T-helper 1 cell treated with Interleukin-12 subunit alpha and Interleukin-12 subunit beta and Interleukin-4 antibody, amounts not matched to agents 30 μg/mL and 1 μg/mL, for 36 hours (primary cell): ENCODE measurements around the gene FAM163B.

Experiments
- H3K27ac Mint-ChIP-seq: one replicate; pipeline ENCODE4 v1.8.0; 2021; ENCODE audit warnings: mild to moderate bottlenecking, mixed read lengths
- H3K27me3 Mint-ChIP-seq: one replicate; pipeline ENCODE4 v1.8.0; 2021; ENCODE audit warnings: low read depth, mixed read lengths
- H3K36me3 Mint-ChIP-seq: one replicate; pipeline ENCODE4 v1.8.0; 2021; ENCODE audit warnings: low read depth, mixed read lengths
- H3K4me1 Mint-ChIP-seq: one replicate; pipeline ENCODE4 v1.8.0; 2021; ENCODE audit warnings: low read depth, mixed read lengths
- H3K4me3 Mint-ChIP-seq: one replicate; pipeline ENCODE4 v1.8.0; 2021; ENCODE audit warnings: mild to moderate bottlenecking, moderate library complexity, mixed read lengths
- H3K9me3 Mint-ChIP-seq: one replicate; pipeline ENCODE4 v1.8.0; 2021; ENCODE audit warnings: mixed read lengths

Gene FAM163B

DNA sequence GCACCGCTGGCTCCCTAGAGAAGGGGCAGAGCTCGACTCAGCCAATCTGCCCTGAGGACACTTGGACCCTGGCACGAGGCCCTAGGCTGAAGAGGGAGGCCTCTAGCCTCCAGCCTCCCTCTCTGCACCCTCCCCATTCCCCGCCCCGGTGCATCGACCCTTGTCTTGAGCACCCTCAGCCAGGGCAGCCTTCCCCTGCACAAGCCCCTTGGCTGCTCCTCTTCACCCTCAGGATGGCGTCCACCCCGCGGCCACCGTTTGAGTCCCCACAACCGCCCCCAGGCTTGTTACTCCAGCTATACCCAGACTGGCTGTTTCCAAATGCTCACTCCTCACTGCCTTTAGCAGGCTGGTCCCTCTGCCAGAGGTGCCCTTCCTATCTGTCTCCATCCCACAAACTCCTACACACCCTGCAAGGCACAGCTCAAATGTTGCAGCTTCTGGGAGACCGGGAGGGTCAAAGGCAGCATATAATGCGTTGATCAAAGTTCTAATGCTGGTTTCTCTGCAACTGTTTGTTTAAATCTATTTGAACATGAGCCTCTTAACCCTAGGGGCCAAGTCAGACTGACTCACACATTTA, 6.5 kb upstream of the FAM163B start:
- Mint-ChIP-seq H3K9me3 (no peaks in the 10 kb centered on the region), H3K4me3 (no peak overlapping the region), H3K4me1 (peaks cover 18% of the 10 kb centered on the region), H3K27ac (no peak overlapping the region), H3K36me3 (no peaks in the 10 kb centered on the region), H3K27me3 (peaks cover 27% of the 10 kb centered on the region)

GRCh38 chr9:133615186-133615585, 6.0 kb upstream of the FAM163B start:
- Mint-ChIP-seq H3K4me1 (peaks cover 16% of the 10 kb centered on the region), H3K4me3 (no peak overlapping the region), H3K36me3 (no peaks in the 10 kb centered on the region), H3K27me3 (peaks cover 32% of the 10 kb centered on the region), H3K27ac (no peak overlapping the region), H3K9me3 (no peaks in the 10 kb centered on the region)

DNA sequence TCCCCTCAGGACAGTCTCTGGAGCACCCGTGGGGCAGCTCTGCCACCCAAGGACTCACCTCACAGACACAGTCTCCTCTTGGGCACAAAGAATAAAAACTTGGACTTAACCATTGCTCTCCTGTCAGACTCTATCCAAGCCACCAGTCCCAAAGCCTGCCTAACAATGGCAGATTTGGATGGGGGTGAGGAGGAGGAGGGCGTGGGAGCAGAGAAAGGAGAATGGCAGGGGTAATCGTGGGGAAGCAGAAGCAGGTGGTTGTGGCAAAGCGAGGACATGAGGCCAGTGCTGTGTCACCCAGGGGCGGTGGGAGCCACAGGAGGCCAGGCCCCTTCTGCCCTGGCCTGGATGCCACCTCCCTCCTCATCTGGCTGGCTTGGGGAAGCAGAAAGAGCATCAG, 5.5 kb upstream of the FAM163B start:
- peaks cover 36% of the 10 kb centered on the region for H3K27me3 Mint-ChIP-seq
- no peaks in the 10 kb centered on the region for H3K9me3 Mint-ChIP-seq
- no peak overlapping the region for H3K27ac Mint-ChIP-seq
- H3K36me3 Mint-ChIP-seq = no peaks in the 10 kb centered on the region
- no peak overlapping the region for H3K4me3 Mint-ChIP-seq
- H3K4me1 Mint-ChIP-seq = peaks cover 11% of the 10 kb centered on the region

GRCh38 chr9:133614056-133614455, 4.9 kb upstream of the FAM163B start:
- Mint-ChIP-seq H3K27ac (no peak overlapping the region), H3K4me1 (peaks cover 7% of the 10 kb centered on the region), H3K4me3 (no peak overlapping the region), H3K9me3 (no peaks in the 10 kb centered on the region), H3K27me3 (peaks cover 39% of the 10 kb centered on the region), H3K36me3 (no peaks in the 10 kb centered on the region)

GRCh38 chr9:133613432-133613831, 4.2 kb upstream of the FAM163B start:
- Mint-ChIP-seq H3K27me3 (peaks cover 35% of the 10 kb centered on the region), H3K4me3 (no peak overlapping the region), H3K4me1 (peaks cover 1% of the 10 kb centered on the region), H3K9me3 (no peaks in the 10 kb centered on the region), H3K27ac (no peak overlapping the region), H3K36me3 (no peaks in the 10 kb centered on the region)

DNA sequence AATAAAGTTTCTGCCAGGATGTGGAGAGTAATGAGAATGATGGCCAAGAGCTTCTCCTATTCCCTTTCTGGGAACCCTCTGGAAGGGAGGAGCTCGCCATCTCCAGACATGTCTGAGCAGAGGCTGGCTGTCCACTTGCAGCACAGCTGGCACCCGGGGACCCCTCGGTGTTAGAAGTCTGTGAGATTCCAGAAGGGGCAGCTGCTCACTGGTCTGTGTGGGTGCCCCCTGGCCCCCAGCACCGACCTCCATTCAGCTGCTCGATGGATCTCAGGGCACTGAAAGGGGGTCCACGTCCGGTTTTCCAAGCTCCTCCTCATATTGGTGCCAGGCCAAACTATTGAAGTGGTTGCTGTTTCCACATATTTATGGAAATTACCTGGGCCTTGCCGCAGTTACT, 3.6 kb upstream of the FAM163B start:
- H3K36me3 Mint-ChIP-seq = no peaks in the 10 kb centered on the region
- no peaks in the 10 kb centered on the region for H3K4me1 Mint-ChIP-seq
- H3K27ac Mint-ChIP-seq = no peak overlapping the region
- H3K27me3 Mint-ChIP-seq = peaks cover 35% of the 10 kb centered on the region
- H3K9me3 Mint-ChIP-seq = no peaks in the 10 kb centered on the region
- H3K4me3 Mint-ChIP-seq = no peak overlapping the region

DNA sequence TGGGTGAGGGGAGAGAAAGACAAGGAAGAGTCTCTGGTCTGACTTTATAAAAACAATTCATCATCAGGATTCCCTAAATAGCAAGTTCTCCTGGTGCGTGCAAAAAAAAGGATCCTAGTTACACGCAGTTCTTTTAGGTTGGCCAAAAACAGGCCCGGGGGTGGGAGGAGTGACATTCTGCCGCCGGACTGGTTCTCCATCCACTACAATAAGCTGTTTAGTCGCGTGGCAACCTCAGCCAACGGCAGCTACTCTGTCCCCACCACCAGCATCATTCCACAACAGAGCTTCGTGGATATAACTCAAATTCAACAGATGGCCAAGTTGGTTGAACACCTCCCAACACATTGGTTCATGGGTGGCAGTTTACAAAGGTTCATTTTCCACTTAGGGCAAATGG, 2.9 kb upstream of the FAM163B start:
- Mint-ChIP-seq H3K4me1 (no peaks in the 10 kb centered on the region), H3K36me3 (no peaks in the 10 kb centered on the region), H3K9me3 (no peaks in the 10 kb centered on the region), H3K27ac (no peak overlapping the region), H3K4me3 (no peak overlapping the region), H3K27me3 (peaks cover 34% of the 10 kb centered on the region)

DNA sequence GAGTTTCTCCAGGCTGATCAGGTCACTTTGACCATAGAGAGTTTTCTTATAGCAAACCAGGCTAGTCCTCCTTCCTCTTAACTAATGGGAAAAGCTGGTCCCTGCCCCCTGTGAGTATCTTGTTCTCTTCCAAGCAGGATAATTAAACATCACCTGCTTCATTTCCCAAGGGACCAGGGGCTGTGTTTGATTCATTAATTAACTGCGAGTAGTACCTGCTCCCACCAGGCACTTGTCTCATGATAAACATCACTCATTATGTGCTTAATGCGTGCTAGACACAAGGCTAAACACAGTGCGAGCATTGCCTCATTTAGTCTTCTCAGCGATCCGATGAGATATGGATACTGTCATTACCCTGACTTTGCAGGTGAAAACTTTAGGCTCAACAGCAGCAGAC, 1.7 kb upstream of the FAM163B start:
- Mint-ChIP-seq H3K27me3 (peaks cover 34% of the 10 kb centered on the region), H3K36me3 (no peaks in the 10 kb centered on the region), H3K9me3 (no peaks in the 10 kb centered on the region), H3K4me1 (no peaks in the 10 kb centered on the region), H3K27ac (no peak overlapping the region), H3K4me3 (no peak overlapping the region)

GRCh38 chr9:133608889-133609288, 300 bp downstream of the FAM163B start:
- H3K27me3 Mint-ChIP-seq = peaks cover 31% of the 10 kb centered on the region
- no peaks in the 10 kb centered on the region for H3K9me3 Mint-ChIP-seq
- H3K4me1 Mint-ChIP-seq = no peaks in the 10 kb centered on the region
- no peak overlapping the region for H3K27ac Mint-ChIP-seq
- no peaks in the 10 kb centered on the region for H3K36me3 Mint-ChIP-seq
- no peak overlapping the region for H3K4me3 Mint-ChIP-seq

DNA sequence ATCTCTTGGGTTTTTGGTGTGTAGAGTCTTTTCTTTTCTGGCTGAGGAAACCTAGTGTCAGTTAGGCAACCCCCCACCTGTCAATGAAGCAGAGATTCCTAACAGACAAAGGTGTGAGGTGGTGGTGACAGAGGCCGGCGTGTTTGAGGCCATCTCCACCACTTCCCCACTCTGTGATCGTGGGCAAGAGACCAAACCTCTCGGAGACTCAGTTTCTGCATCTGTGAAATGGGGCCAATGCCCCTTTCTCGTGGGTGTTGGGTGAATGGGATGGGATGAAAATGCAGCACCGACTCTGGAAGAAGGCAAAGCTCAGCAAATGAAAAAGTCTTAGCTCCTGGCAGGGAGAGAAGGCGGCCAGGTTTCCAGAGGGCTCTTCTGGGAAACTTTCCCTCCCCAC, 807 bp downstream of the FAM163B start:
- Mint-ChIP-seq H3K4me1 (no peaks in the 10 kb centered on the region), H3K27me3 (peaks cover 31% of the 10 kb centered on the region), H3K27ac (no peak overlapping the region), H3K9me3 (no peaks in the 10 kb centered on the region), H3K36me3 (no peaks in the 10 kb centered on the region), H3K4me3 (no peak overlapping the region)

- Mint-ChIP-seq H3K4me1 (no peaks in the 10 kb centered on the region), H3K36me3 (no peaks in the 10 kb centered on the region), H3K27ac (no peak overlapping the region), H3K4me3 (no peak overlapping the region), H3K27me3 (peaks cover 31% of the 10 kb centered on the region), H3K9me3 (no peaks in the 10 kb centered on the region)
Measured at GRCh38 chr9:133607976-133608375, 1.2 kb downstream of the FAM163B start.

DNA sequence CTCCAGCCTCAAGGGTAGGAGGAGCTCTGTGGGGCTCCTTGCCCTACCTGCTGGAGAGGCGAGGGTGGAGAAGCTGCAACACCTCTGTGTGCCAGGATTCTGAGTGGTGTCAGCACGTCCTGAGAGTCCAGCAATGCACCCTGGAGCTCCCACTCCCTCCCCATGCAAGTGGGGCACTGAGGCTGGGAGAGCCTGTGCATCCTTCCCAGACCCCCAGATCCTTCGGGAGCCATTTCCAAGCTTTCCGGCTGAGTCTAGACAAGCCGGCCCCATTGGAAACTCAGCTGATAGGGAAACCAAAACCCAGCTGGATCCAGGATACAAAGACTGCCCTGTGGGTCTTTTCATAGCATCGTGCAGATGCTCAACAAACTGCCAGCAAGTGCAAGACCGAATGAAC, 1.8 kb downstream of the FAM163B start:
- no peak overlapping the region for H3K4me3 Mint-ChIP-seq
- no peak overlapping the region for H3K27ac Mint-ChIP-seq
- peaks cover 31% of the 10 kb centered on the region for H3K27me3 Mint-ChIP-seq
- no peaks in the 10 kb centered on the region for H3K4me1 Mint-ChIP-seq
- H3K9me3 Mint-ChIP-seq = no peaks in the 10 kb centered on the region
- no peaks in the 10 kb centered on the region for H3K36me3 Mint-ChIP-seq

DNA sequence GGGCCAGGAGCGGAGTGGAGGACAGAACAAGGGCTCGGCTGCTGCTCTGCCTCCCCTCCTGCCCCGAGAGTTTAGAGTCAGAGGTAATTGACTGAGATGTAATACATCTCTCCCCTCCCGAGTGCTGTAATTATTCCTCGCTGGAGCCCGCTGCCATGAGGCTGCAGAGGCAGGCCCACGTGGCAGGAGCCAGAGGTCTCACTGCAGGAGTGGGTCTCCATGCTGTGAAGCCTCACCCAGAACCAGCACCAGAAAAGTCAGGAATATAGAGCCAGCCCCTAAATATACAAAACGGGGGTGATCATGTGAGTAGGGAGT, 2.5 kb downstream of the FAM163B start:
- no peak overlapping the region for H3K27ac Mint-ChIP-seq
- no peak overlapping the region for H3K4me3 Mint-ChIP-seq
- H3K36me3 Mint-ChIP-seq = no peaks in the 10 kb centered on the region
- H3K27me3 Mint-ChIP-seq = peaks cover 29% of the 10 kb centered on the region
- no peaks in the 10 kb centered on the region for H3K9me3 Mint-ChIP-seq
- H3K4me1 Mint-ChIP-seq = no peaks in the 10 kb centered on the region

- no peaks in the 10 kb centered on the region for H3K36me3 Mint-ChIP-seq
- peaks cover 23% of the 10 kb centered on the region for H3K27me3 Mint-ChIP-seq
- no peak overlapping the region for H3K4me3 Mint-ChIP-seq
- H3K27ac Mint-ChIP-seq = no peak overlapping the region
- H3K9me3 Mint-ChIP-seq = no peaks in the 10 kb centered on the region
- no peaks in the 10 kb centered on the region for H3K4me1 Mint-ChIP-seq
Measured at GRCh38 chr9:133605856-133606707, 3.1 kb downstream of the FAM163B start.

DNA sequence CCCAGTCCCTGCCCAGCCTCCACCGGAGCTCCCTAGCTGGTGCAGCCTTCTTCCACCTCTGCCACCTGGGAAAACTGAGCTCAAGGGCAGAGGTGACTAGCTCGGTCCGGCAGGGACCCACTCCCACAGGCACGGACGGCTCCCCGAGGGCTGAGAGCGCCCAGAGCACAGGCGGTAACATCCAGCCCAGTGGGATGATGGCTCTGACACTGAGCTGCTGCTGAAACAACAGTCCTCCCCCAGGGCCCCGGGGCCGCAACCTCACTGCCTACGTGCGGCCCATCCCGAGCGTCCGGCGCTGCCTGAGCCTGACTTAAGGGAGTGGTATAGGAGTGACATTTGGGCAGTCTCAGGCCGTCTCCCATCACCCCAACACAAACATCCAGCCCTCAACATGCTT, 3.7 kb downstream of the FAM163B start:
- H3K4me3 Mint-ChIP-seq = no peak overlapping the region
- H3K27ac Mint-ChIP-seq = no peak overlapping the region
- peaks cover 17% of the 10 kb centered on the region for H3K27me3 Mint-ChIP-seq
- H3K36me3 Mint-ChIP-seq = no peaks in the 10 kb centered on the region
- H3K4me1 Mint-ChIP-seq = no peaks in the 10 kb centered on the region
- no peaks in the 10 kb centered on the region for H3K9me3 Mint-ChIP-seq
